K562 (cell line): ENCODE data around the gene DNMT1. TPM values are rescaled to one million over a fixed set of nuclear protein-coding genes. Genes with fewer than 3 reads are reported as not detected.
A peak's percentile ranks its signal among the peaks of the same experiment; 100 is the strongest.

Experiments
- ATAC-seq: fragments of 200-7000 bp; cut with Tn5 transposase; 3 replicates; pipeline ENCODE4 v1.9.1; 2020; ENCODE audit warnings: moderate library complexity
- BruUV-seq: library from RNA; stranded (reverse); fragments of 400-500 nt; replicated peaks from 2 replicates; lab custom pipeline; 2021; lab: Mats Ljungman, UMichigan
- CTCF ChIA-PET: fragments of 300-600 bp; formaldehyde crosslinking; extraction: SDS; loops from one replicate; lab custom pipeline; 2021; ENCODE audit warnings: low intra/inter-chr PET ratio; lab: Yijun Ruan, JAX
- POLR2A ChIA-PET: fragments of 300-600, 350-650 bp; sonication (Branson Sonifier 250); formaldehyde crosslinking; extraction: SDS; loops from one replicate; lab custom pipeline; 2021; ENCODE audit warnings: antibody characterized with exemption, inconsistent platforms; lab: Yijun Ruan, JAX
- DNase-seq, 4 experiments: peaks; one replicate each; pipeline versions ENCODE4 v3.0.0 to v3.0.0-alpha.2; 2011 to 2018; ENCODE audit warnings: low spot score in 3 of 4, mixed read lengths in 3 of 4; ENCODE audit errors: extremely low read depth in 1 of 4
- FAIRE-seq: peaks from 2 replicates; lab custom pipeline; 2011; peaks lifted over from hg19 to GRCh38; lab: Jason Lieb, UNC
- H2AFZ ChIP-seq: 2 replicates; pipeline ENCODE4 v1.6.0; 2011; ENCODE audit warnings: low read depth, low read length, control low read depth, inconsistent platforms
- H3K27ac ChIP-seq: fragments of 200-600 bp; 3 replicates; pipeline ENCODE4 v1.8.0; 2011; ENCODE audit warnings: low read depth, mild to moderate bottlenecking, control low read depth, inconsistent platforms, low read length, moderate library complexity, mixed read lengths; ENCODE audit errors: extremely low read depth
- H3K27me3 ChIP-seq, 2 experiments: fragments of 300-600 bp in 1 of 2; 2 replicates in 1 of 2; 3 replicates in 1 of 2; pipeline versions ENCODE4 v1.6.0 to v1.8.0; 2011; ENCODE audit warnings: inconsistent platforms in 2 of 2, low read length in 2 of 2, mild to moderate bottlenecking in 1 of 2, mixed read lengths in 1 of 2, moderate library complexity in 1 of 2; ENCODE audit not compliant: control insufficient read depth in 2 of 2, insufficient read depth in 2 of 2
- H3K36me3 ChIP-seq: fragments of 300-600 bp; 3 replicates; pipeline ENCODE4 v1.8.0; 2011; ENCODE audit warnings: mild to moderate bottlenecking, low read length, inconsistent platforms; ENCODE audit not compliant: control insufficient read depth, insufficient read depth
- H3K4me1 ChIP-seq, 2 experiments: fragments of 200-600 bp in 1 of 2; replicated peaks in 1 of 2; 2 replicates in 1 of 2; 3 replicates in 1 of 2; pipeline versions ENCODE4 v1.5.1 to v1.8.0; 2011; ENCODE audit warnings: inconsistent platforms in 2 of 2, low read length in 2 of 2, mild to moderate bottlenecking in 1 of 2, mixed read lengths in 1 of 2, moderate library complexity in 1 of 2; ENCODE audit not compliant: control insufficient read depth in 2 of 2, insufficient read depth in 2 of 2
- H3K4me2 ChIP-seq: 2 replicates; pipeline ENCODE4 v1.6.1; 2011; ENCODE audit warnings: low read length, control low read depth, inconsistent platforms, mixed read lengths; ENCODE audit not compliant: insufficient read depth
- H3K4me3 ChIP-seq: fragments of 200-600 bp; sonication (generic), shearing (Covaris generic); 2 replicates; pipeline ENCODE4 v1.5.1; 2016; ENCODE audit warnings: control low read depth, inconsistent platforms
- H3K79me2 ChIP-seq: fragments of 200-600 bp; 3 replicates; pipeline ENCODE4 v1.8.0; 2011; ENCODE audit warnings: low read length, inconsistent platforms; ENCODE audit not compliant: control insufficient read depth, insufficient read depth
- H3K9ac ChIP-seq, 2 experiments: 2 replicates each; pipeline versions ENCODE4 v1.6.0 to v1.6.1; 2011; ENCODE audit warnings: low read depth in 2 of 2, low read length in 2 of 2, control low read depth in 1 of 2, inconsistent platforms in 1 of 2, mild to moderate bottlenecking in 1 of 2, mixed read lengths in 1 of 2; ENCODE audit not compliant: insufficient read depth in 1 of 2
- H3K9me1 ChIP-seq: one replicate; pipeline ENCODE4 v1.6.0; 2011; ENCODE audit warnings: inconsistent platforms, mild to moderate bottlenecking, low read length, moderate library complexity; ENCODE audit not compliant: control insufficient read depth, insufficient read depth
- H3K9me3 ChIP-seq: replicated peaks from 2 replicates; pipeline ENCODE4 v1.5.1; 2011; ENCODE audit warnings: low read depth, low read length, inconsistent platforms; ENCODE audit not compliant: control insufficient read depth, insufficient read depth
- H4K20me1 ChIP-seq: replicated peaks from 2 replicates; pipeline ENCODE4 v1.6.1; 2011; ENCODE audit warnings: low read length, inconsistent platforms, mixed read lengths; ENCODE audit not compliant: control insufficient read depth, insufficient read depth
- CBX3 ChIP-seq, 2 experiments: IDR thresholded peaks; 1 replicate in 1 of 2; 2 replicates in 1 of 2; pipeline ENCODE4 v1.6.1; 2012; ENCODE audit warnings: inconsistent platforms in 2 of 2, low read length in 2 of 2, borderline replicate concordance in 1 of 2, control low read depth in 1 of 2
- CCNT2 ChIP-seq: IDR thresholded peaks from 2 replicates; pipeline ENCODE4 v1.6.1; 2011; ENCODE audit warnings: borderline replicate concordance, low read depth, mild to moderate bottlenecking, moderate library complexity, mixed read lengths, low read length; ENCODE audit not compliant: insufficient read length; ENCODE audit errors: extremely low read depth
- EGR1 ChIP-seq: fragments of 450-650 bp; conservative IDR thresholded peaks from 2 replicates; pipeline ENCODE4 v1.6.1; 2017; ENCODE audit warnings: mild to moderate bottlenecking
- IRF1 ChIP-seq: sonication (generic); formaldehyde crosslinking; IDR thresholded peaks from 2 replicates; pipeline ENCODE4 v1.8.0; 2022; ENCODE audit warnings: missing genetic modification reagents, mild to moderate bottlenecking, borderline replicate concordance
- MCM3 ChIP-seq: fragments of 450-650 bp; IDR thresholded peaks from 2 replicates; pipeline ENCODE4 v1.6.1; 2016
- NONO ChIP-seq, 2 experiments: fragments of 200-400 bp in 1 of 2; fragments of 450-650 bp in 1 of 2; formaldehyde crosslinking in 1 of 2; IDR thresholded peaks; 2 replicates each; pipeline ENCODE4 v1.6.1; 2017; ENCODE audit warnings: low read depth in 2 of 2, mild to moderate bottlenecking in 2 of 2, moderate library complexity in 2 of 2, low read length in 1 of 2
- OTX1 ChIP-seq: fragments of 450-650 bp; formaldehyde crosslinking; IDR thresholded peaks from 2 replicates; pipeline ENCODE4 v1.4.0; 2022; ENCODE audit warnings: mild to moderate bottlenecking
- XRCC3 ChIP-seq: fragments of 450-650 bp; IDR thresholded peaks from 2 replicates; pipeline ENCODE4 v1.6.1; 2017; ENCODE audit warnings: mild to moderate bottlenecking, moderate library complexity
- ZKSCAN3 ChIP-seq: fragments of 250-450 bp; sonication (Bioruptor Pico); IDR thresholded peaks from 2 replicates; pipeline ENCODE4 v1.4.0; 2020
- ZNF449 ChIP-seq: fragments of 250-450 bp; sonication (Bioruptor Pico); IDR thresholded peaks from 2 replicates; pipeline ENCODE4 v1.8.0; 2022; ENCODE audit warnings: moderate library complexity, mild to moderate bottlenecking, inconsistent platforms
- WGBS: fragments of 100-300 bp; shearing (Covaris generic); methylation state at CpG from one replicate; pipeline ENCODE4 v1.1.6; 2016; ENCODE audit warnings: low coverage, mixed read lengths; ENCODE audit not compliant: insufficient coverage; ENCODE audit errors: missing lambda C conversion rate; 5-methylcytosine and 5-hydroxymethylcytosine counted together
- in situ Hi-C: fragments of 300-500 bp; cut with MboI; formaldehyde crosslinking; loops from 4 replicates; pipeline ENCODE4 v1.15.0; 2018; ENCODE audit warnings: inconsistent platforms, mixed read lengths
- intact Hi-C: fragments of 100-400 bp; cut with micrococcal nuclease; formaldehyde crosslinking; loops from 2 replicates; pipeline ENCODE4 v1.14.2; 2022
- polyA plus RNA-seq, 8 experiments: library from polyadenylated mRNA; depleted of rRNA in 4 of 8; stranded (reverse) in 5 of 8; unstranded in 3 of 8; fragments of >200 nt; fragmentation: Nextera tagmentation in 2 of 8; fragmentation: Illumina TruSeq in 1 of 8; extraction: Ambion mirVana in 2 of 8; extraction: Trizol in 1 of 8; gene quantifications; 2 replicates each; pipeline versions ENCODE4 v1.2.1 to v1.2.3, GENCODE V29; 2011 to 2014; ENCODE audit warnings: inconsistent platforms in 1 of 8, missing spikeins in 1 of 8
- total RNA-seq, 7 experiments: library from RNA; depleted of rRNA in 6 of 7; stranded (reverse); fragments of >200 nt in 6 of 7; fragmentation: Illumina TruSeq in 2 of 7; extraction: Trizol in 2 of 7; gene quantifications; 2 replicates each; pipeline versions ENCODE4 v1.2.1 to v1.2.3, GENCODE V29; 2011 to 2021; ENCODE audit warnings: low replicate concordance in 1 of 7

DNMT1 gene
- total and polyA plus RNA-seq, 9 of the 15 experiments (the other 6 are each of a cell fraction or from before 2014, with no cell fraction given), result 80.1 to 271 (median 121) TPM

- DNase-seq, result no peak
- no peak for FAIRE-seq
- Histone ChIP-seq H3K4me3 (peak overlapping the region; percentile 88), H3K27me3 (no peaks in the 10 kb centered on the region), H3K9me3 (no peaks in the 10 kb centered on the region), H3K4me2 (peak overlapping the region; percentile 97), H2AFZ (no peak overlapping the region), H3K4me1 (peaks cover 3 to 25% of the 10 kb centered on the region in 2 experiments; a peak in 4 of 5 replicates), H3K36me3 (peaks cover 46% of the 10 kb centered on the region)
- intact Hi-C loops, result no loop called here
- in situ Hi-C loops, result no loop called here
- POLR2A ChIA-PET, result interaction anchor here (0.6 to 1.5 kb wide), 6 partner anchors 13 to 1798 kb away, joined by 3 to 4 read pairs (median 3); partner anchors contain the start of gene ICAM1
- TF ChIP-seq ZNF449 (CRISPR knock-in tag) (no peak), XRCC3 (no peak), ZKSCAN3 (CRISPR knock-in tag) (no peak), OTX1 (no peak), CBX3 (IDR thresholded peaks at IDR 0.05; ENCODE audit: borderline replicate concordance in 1 of 2, low read length in 2 of 2) (no peak), IRF1 (no peak), NONO (IDR thresholded peaks at IDR 0.05; ENCODE audit: low read depth in 2 of 2, low read length in 1 of 2) (no peak), MCM3 (no peak), CCNT2 (no peak), EGR1 (no peak)
- TF ChIP-seq, all 486 proteins: peak for 0
- Histone ChIP-seq H3K9ac (peak overlapping the region; percentile 92 to 97; a peak in 2 of 4 replicates), H3K9me1 (no peaks in the 10 kb centered on the region), H4K20me1 (peaks cover 16% of the 10 kb centered on the region), H3K79me2 (peaks cover 70% of the 10 kb centered on the region), H3K27ac (0 out of 3 replicates have a peak overlapping the region, but pooled peaks have one; percentile 29)
- BruUV-seq, result no TSS peak
- CTCF ChIA-PET, result no interaction called here
- 87% methylated on average over 6 of the region's 6 CpGs for WGBS
- no peak for ATAC-seq
Measured at GRCh38 chr19:10192922-10193321, 1.8 kb downstream of the DNMT1 start.
